WTC11 (cell line): ENCODE results near the gene PDE11A.

Experiments
- ESRRA ChIP-seq: sonication (generic); formaldehyde crosslinking; IDR thresholded peaks from 2 replicates; pipeline ENCODE4 v1.8.1; 2022; ENCODE audit warnings: mild to moderate bottlenecking, missing genetic modification reagents, borderline replicate concordance
- NFYB ChIP-seq: sonication (generic); formaldehyde crosslinking; conservative IDR thresholded peaks from 2 replicates; pipeline ENCODE4 v1.8.0; 2022; ENCODE audit warnings: low read depth, missing genetic modification reagents
- TP53 ChIP-seq: sonication (generic); formaldehyde crosslinking; IDR thresholded peaks from 2 replicates; pipeline ENCODE4 v1.8.1; 2023; ENCODE audit warnings: mild to moderate bottlenecking, missing genetic modification reagents
- TF ChIP-seq, protein P1 (sequence below): sonication (generic); formaldehyde crosslinking; IDR thresholded peaks from 2 replicates; pipeline ENCODE4 v1.8.0; 2022; ENCODE audit warnings: mild to moderate bottlenecking, missing genetic modification reagents
- TF ChIP-seq, protein P2 (sequence below): sonication (generic); formaldehyde crosslinking; conservative IDR thresholded peaks from 2 replicates; pipeline ENCODE4 v1.8.1; 2022; ENCODE audit warnings: mild to moderate bottlenecking, missing genetic modification reagents
- TF ChIP-seq, protein P3 (sequence below): fragments of 200-600 bp; IDR thresholded peaks from 2 replicates; pipeline ENCODE4 v1.8.0; 2022; ENCODE audit warnings: antibody characterized with exemption
- TF ChIP-seq, protein P4 (sequence below): sonication (generic); formaldehyde crosslinking; IDR thresholded peaks from 2 replicates; pipeline ENCODE4 v1.8.1; 2023; ENCODE audit warnings: mild to moderate bottlenecking, moderate library complexity, missing genetic modification reagents

DNA sequence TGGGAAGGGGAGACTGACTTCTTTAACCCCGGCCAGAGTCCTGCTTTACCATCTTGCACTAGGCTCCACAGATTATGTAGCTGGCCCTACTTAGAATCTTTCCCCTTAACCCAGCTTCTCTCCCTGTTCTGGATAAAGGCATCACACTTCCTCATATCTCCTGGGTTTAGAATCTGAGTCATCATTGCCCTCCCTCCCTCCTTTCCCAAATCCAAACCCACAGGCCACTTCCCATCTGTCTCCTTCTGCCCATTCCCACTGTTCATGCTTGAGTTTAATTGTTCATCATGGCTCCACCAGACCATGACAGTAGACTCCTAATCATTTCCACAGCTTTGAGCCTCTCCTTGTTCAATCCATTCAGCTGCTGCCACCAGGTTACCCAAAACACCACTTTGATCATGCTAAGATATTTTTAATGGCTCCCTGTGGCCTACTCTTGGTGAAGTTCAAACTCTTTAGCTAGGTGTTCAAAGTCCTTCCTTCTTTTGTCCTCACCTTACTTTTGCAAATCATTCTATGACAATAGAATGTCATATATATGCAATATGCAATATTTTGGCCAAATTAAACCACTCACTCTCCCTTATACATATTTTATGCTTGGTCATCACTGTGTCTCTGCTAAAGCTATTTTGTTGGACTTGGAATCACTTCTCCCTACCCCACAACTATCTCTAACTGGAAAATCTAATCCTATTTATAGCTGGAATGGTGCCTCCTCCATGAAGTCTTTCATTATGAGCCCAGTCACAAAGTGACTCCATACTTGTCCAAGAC lies 5.5 kb downstream of the PDE11A start:
- TF ChIP-seq NFYB (no peak), ESRRA (CRISPR knock-in tag) (no peak), TP53 (no peak)
- TF ChIP-seq, protein P1, sequence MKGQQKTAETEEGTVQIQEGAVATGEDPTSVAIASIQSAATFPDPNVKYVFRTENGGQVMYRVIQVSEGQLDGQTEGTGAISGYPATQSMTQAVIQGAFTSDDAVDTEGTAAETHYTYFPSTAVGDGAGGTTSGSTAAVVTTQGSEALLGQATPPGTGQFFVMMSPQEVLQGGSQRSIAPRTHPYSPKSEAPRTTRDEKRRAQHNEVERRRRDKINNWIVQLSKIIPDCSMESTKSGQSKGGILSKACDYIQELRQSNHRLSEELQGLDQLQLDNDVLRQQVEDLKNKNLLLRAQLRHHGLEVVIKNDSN, result no peak
- TF ChIP-seq, protein P2, sequence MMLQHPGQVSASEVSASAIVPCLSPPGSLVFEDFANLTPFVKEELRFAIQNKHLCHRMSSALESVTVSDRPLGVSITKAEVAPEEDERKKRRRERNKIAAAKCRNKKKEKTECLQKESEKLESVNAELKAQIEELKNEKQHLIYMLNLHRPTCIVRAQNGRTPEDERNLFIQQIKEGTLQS (CRISPR knock-in tag), result no peak
- TF ChIP-seq, protein P3, sequence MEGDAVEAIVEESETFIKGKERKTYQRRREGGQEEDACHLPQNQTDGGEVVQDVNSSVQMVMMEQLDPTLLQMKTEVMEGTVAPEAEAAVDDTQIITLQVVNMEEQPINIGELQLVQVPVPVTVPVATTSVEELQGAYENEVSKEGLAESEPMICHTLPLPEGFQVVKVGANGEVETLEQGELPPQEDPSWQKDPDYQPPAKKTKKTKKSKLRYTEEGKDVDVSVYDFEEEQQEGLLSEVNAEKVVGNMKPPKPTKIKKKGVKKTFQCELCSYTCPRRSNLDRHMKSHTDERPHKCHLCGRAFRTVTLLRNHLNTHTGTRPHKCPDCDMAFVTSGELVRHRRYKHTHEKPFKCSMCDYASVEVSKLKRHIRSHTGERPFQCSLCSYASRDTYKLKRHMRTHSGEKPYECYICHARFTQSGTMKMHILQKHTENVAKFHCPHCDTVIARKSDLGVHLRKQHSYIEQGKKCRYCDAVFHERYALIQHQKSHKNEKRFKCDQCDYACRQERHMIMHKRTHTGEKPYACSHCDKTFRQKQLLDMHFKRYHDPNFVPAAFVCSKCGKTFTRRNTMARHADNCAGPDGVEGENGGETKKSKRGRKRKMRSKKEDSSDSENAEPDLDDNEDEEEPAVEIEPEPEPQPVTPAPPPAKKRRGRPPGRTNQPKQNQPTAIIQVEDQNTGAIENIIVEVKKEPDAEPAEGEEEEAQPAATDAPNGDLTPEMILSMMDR, result no peak
- TF ChIP-seq, protein P4, sequence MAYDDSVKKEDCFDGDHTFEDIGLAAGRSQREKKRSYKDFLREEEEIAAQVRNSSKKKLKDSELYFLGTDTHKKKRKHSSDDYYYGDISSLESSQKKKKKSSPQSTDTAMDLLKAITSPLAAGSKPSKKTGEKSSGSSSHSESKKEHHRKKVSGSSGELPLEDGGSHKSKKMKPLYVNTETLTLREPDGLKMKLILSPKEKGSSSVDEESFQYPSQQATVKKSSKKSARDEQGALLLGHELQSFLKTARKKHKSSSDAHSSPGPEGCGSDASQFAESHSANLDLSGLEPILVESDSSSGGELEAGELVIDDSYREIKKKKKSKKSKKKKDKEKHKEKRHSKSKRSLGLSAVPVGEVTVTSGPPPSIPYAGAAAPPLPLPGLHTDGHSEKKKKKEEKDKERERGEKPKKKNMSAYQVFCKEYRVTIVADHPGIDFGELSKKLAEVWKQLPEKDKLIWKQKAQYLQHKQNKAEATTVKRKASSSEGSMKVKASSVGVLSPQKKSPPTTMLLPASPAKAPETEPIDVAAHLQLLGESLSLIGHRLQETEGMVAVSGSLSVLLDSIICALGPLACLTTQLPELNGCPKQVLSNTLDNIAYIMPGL, result no peak
